ENCODE results near the gene CRYAB.

DNA sequence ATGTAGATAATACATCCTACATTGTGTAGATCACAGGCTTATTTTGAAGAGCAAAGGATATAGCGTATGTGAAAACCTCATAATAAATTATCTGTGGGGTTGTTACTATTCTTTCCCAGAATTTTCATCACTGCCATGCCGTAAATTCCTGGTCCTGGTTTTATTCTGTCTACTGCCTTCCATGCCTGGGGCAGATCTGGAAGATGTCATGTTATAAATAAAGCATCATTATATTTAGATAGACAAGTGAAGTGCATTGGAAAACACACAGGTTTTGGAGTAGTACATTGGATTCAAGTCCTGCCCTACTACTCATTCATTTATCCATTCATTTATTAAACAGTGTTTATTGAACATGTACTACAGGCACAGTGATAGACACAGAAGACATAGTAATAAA lies 9.3 kb upstream of the CRYAB start:
- TF ChIP-seq, protein P1, sequence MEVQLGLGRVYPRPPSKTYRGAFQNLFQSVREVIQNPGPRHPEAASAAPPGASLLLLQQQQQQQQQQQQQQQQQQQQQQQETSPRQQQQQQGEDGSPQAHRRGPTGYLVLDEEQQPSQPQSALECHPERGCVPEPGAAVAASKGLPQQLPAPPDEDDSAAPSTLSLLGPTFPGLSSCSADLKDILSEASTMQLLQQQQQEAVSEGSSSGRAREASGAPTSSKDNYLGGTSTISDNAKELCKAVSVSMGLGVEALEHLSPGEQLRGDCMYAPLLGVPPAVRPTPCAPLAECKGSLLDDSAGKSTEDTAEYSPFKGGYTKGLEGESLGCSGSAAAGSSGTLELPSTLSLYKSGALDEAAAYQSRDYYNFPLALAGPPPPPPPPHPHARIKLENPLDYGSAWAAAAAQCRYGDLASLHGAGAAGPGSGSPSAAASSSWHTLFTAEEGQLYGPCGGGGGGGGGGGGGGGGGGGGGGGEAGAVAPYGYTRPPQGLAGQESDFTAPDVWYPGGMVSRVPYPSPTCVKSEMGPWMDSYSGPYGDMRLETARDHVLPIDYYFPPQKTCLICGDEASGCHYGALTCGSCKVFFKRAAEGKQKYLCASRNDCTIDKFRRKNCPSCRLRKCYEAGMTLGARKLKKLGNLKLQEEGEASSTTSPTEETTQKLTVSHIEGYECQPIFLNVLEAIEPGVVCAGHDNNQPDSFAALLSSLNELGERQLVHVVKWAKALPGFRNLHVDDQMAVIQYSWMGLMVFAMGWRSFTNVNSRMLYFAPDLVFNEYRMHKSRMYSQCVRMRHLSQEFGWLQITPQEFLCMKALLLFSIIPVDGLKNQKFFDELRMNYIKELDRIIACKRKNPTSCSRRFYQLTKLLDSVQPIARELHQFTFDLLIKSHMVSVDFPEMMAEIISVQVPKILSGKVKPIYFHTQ (CRISPR knock-in tag; IDR thresholded peaks at IDR 0.05) = no peak
- TF ChIP-seq, protein P2, sequence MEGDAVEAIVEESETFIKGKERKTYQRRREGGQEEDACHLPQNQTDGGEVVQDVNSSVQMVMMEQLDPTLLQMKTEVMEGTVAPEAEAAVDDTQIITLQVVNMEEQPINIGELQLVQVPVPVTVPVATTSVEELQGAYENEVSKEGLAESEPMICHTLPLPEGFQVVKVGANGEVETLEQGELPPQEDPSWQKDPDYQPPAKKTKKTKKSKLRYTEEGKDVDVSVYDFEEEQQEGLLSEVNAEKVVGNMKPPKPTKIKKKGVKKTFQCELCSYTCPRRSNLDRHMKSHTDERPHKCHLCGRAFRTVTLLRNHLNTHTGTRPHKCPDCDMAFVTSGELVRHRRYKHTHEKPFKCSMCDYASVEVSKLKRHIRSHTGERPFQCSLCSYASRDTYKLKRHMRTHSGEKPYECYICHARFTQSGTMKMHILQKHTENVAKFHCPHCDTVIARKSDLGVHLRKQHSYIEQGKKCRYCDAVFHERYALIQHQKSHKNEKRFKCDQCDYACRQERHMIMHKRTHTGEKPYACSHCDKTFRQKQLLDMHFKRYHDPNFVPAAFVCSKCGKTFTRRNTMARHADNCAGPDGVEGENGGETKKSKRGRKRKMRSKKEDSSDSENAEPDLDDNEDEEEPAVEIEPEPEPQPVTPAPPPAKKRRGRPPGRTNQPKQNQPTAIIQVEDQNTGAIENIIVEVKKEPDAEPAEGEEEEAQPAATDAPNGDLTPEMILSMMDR (IDR thresholded peaks at IDR 0.05) = no peak
- TF ChIP-seq CBFB (CRISPR knock-in tag; IDR thresholded peaks at IDR 0.05; ENCODE audit: low read depth) = no peak
- no peak for TF ChIP-seq SMAD3 (CRISPR knock-in tag; IDR thresholded peaks at IDR 0.05; ENCODE audit: borderline replicate concordance)

All from WTC11 (cell line).